Astrocyte of the cerebellum (primary cell): ENCODE results near the gene NFIA.

Source experiments
- DNase-seq: peaks from one replicate; pipeline ENCODE4 v3.0.0-alpha.2; 2011; ENCODE audit warnings: low read depth
- H3K4me3 ChIP-seq: 2 replicates; pipeline ENCODE4 v1.5.1; 2011; ENCODE audit warnings: mild to moderate bottlenecking, low read depth, low read length, moderate library complexity
- CTCF ChIP-seq: IDR thresholded peaks from 2 replicates; pipeline ENCODE4 v1.5.1; 2012; ENCODE audit warnings: low read length, low read depth, moderate library complexity, mild to moderate bottlenecking; ENCODE audit errors: missing control alignments
- in situ Hi-C: cut with HindIII; loops from 2 replicates; pipeline ENCODE4 v1.10.0; 2017; ENCODE audit warnings: low sequenced_read_pairs

Gene NFIA

GRCh38 chr1:61171974-61172373 lies 89.6 kb downstream of the NFIA start:
- no peak for DNase-seq
- in situ Hi-C loops = no loop called here
- TF ChIP-seq CTCF = no peak
- no peak overlapping the region for H3K4me3 ChIP-seq

GRCh38 chr1:61173118-61173517 lies 90.8 kb downstream of the NFIA start:
- in situ Hi-C loops = no loop called here
- H3K4me3 ChIP-seq = no peak overlapping the region
- DNase-seq = no peak
- no peak for TF ChIP-seq CTCF

GRCh38 chr1:61174060-61174795 lies 91.9 kb downstream of the NFIA start:
- no peak for DNase-seq
- in situ Hi-C loops = no loop called here
- no peak for TF ChIP-seq CTCF
- H3K4me3 ChIP-seq = no peak overlapping the region

GRCh38 chr1:61175976-61176375 lies 93.6 kb downstream of the NFIA start:
- in situ Hi-C loops = no loop called here
- TF ChIP-seq CTCF = no peak
- DNase-seq = no peak
- no peak overlapping the region for H3K4me3 ChIP-seq

GRCh38 chr1:61181067-61182038 lies 99.0 kb downstream of the NFIA start:
- no peak for DNase-seq
- no peak for TF ChIP-seq CTCF
- no peak overlapping the region for H3K4me3 ChIP-seq
- in situ Hi-C loops = no loop called here

- DNase-seq = no peak
- no peak for TF ChIP-seq CTCF
- in situ Hi-C loops = no loop called here
- no peak overlapping the region for H3K4me3 ChIP-seq
Measured at GRCh38 chr1:61182049-61182448, 99.7 kb downstream of the NFIA start.
